PFSK-1 (cell line): Measurements from ENCODE around the gene PIGQ.
A peak's percentile ranks its signal among the peaks of the same experiment; 100 is the strongest.

Source experiments
- POLR2AphosphoS5 ChIP-seq: IDR thresholded peaks from 2 replicates; pipeline ENCODE4 v1.6.1; 2012; ENCODE audit warnings: low read depth, mild to moderate bottlenecking, control low read depth, low read length, moderate library complexity
- SIN3A ChIP-seq: IDR thresholded peaks from 2 replicates; pipeline ENCODE4 v1.6.1; 2012; ENCODE audit warnings: mild to moderate bottlenecking, low read length, moderate library complexity, borderline replicate concordance; ENCODE audit not compliant: insufficient read depth
- TF ChIP-seq, protein P1 (sequence below), 2 experiments: IDR thresholded peaks; 2 replicates each; pipeline versions ENCODE4 v1.6.1 to v1.8.0; 2011 to 2012; ENCODE audit warnings: low read depth in 2 of 2, low read length in 2 of 2, control low read depth in 1 of 2, inconsistent platforms in 1 of 2, mild to moderate bottlenecking in 1 of 2, moderate library complexity in 1 of 2; ENCODE audit not compliant: insufficient read depth in 1 of 2

DNA sequence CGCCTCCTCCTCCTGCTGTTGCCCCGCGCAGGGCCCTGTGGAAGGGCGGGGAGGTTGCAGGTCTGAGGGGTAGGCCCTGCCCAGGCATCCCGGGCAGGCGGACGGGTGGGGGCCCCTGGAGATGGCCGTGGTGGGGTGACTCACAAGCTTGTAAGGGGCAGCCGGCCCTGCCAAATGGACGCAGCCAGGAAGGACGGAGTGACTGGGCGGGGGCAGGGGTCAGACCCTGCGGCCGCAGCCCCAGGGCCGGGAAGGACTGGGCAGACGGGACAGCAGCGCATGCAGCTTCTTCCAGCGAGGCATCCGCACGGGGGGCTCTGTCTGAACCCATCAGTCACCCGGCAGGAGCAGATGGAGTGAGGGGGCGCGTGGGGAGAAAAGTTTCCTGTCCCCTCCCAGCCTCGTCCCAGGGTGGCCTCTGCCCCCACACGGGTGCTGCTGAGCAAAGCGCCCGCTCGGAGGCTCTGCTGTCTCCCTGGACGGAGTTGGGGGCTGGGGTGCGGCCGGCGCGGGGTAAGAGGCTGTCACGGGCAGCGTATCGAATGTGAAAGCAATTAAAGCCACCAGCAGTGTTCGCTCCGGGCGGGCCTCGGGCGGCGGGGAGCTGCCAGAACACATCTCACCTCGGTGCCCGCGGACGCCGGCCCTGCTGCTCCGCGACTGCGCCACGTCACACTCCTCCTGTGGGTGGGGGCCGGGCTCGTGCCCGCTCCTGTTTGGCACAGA lies 15.0 kb upstream of the PIGQ start:
- TF ChIP-seq, protein P1, sequence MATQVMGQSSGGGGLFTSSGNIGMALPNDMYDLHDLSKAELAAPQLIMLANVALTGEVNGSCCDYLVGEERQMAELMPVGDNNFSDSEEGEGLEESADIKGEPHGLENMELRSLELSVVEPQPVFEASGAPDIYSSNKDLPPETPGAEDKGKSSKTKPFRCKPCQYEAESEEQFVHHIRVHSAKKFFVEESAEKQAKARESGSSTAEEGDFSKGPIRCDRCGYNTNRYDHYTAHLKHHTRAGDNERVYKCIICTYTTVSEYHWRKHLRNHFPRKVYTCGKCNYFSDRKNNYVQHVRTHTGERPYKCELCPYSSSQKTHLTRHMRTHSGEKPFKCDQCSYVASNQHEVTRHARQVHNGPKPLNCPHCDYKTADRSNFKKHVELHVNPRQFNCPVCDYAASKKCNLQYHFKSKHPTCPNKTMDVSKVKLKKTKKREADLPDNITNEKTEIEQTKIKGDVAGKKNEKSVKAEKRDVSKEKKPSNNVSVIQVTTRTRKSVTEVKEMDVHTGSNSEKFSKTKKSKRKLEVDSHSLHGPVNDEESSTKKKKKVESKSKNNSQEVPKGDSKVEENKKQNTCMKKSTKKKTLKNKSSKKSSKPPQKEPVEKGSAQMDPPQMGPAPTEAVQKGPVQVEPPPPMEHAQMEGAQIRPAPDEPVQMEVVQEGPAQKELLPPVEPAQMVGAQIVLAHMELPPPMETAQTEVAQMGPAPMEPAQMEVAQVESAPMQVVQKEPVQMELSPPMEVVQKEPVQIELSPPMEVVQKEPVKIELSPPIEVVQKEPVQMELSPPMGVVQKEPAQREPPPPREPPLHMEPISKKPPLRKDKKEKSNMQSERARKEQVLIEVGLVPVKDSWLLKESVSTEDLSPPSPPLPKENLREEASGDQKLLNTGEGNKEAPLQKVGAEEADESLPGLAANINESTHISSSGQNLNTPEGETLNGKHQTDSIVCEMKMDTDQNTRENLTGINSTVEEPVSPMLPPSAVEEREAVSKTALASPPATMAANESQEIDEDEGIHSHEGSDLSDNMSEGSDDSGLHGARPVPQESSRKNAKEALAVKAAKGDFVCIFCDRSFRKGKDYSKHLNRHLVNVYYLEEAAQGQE (IDR thresholded peaks at IDR 0.05; ENCODE audit: insufficient read depth in 1 of 2, low read depth in 2 of 2, low read length in 2 of 2): no peak
- TF ChIP-seq POLR2AphosphoS5: 0 out of 2 replicates have a peak, but pooled peaks have one; percentile 2
- no peak for TF ChIP-seq SIN3A
